SK-N-SH (cell line): ENCODE data around the gene SIX6. TPM values are rescaled to one million over a fixed set of nuclear protein-coding genes. Genes with fewer than 3 reads are reported as not detected.

Experiments
- CTCF ChIA-PET: fragments of 300-600, 350-600 bp; formaldehyde crosslinking; extraction: SDS; loops from one replicate; lab custom pipeline; 2021; lab: Yijun Ruan, JAX
- POLR2A ChIA-PET: fragments of 350-600 bp; sonication (Branson Sonifier 250); formaldehyde crosslinking; extraction: SDS; loops from one replicate; lab custom pipeline; 2020; ENCODE audit warnings: antibody characterized with exemption, inconsistent platforms; lab: Yijun Ruan, JAX
- DNase-seq: peaks from one replicate; pipeline ENCODE4 v3.0.0; 2012
- H2AFZ ChIP-seq: fragments of 200-600 bp; sonication (generic); 2 replicates; pipeline ENCODE4 v1.8.1; 2016; ENCODE audit warnings: antibody characterized with exemption, mild to moderate bottlenecking, low read depth
- H3F3A ChIP-seq: fragments of 200-600 bp; sonication (generic); replicated peaks from 2 replicates; pipeline ENCODE3; 2016; ENCODE audit warnings: antibody characterized with exemption, mild to moderate bottlenecking; ENCODE audit not compliant: insufficient read depth
- H3K27ac ChIP-seq, 2 experiments: fragments of 200-500 bp in 1 of 2; fragments of 200-600 bp in 1 of 2; sonication (Bioruptor generic) in 1 of 2; sonication (generic), shearing (Covaris generic) in 1 of 2; 2 replicates each; pipeline versions ENCODE4 v1.5.1 to v1.6.1; 2014 to 2016; ENCODE audit warnings: low read depth in 2 of 2, inconsistent platforms in 1 of 2, low read length in 1 of 2, mild to moderate bottlenecking in 1 of 2, mixed read lengths in 1 of 2
- H3K27me3 ChIP-seq: fragments of 200-600 bp; sonication (generic), shearing (Covaris generic); 2 replicates; pipeline ENCODE4 v1.6.1; 2016; ENCODE audit warnings: mixed run types; ENCODE audit not compliant: insufficient read depth
- H3K36me3 ChIP-seq, 2 experiments: fragments of 200-500 bp in 1 of 2; fragments of 200-600 bp in 1 of 2; sonication (Bioruptor generic) in 1 of 2; sonication (generic) in 1 of 2; replicated peaks in 1 of 2; 2 replicates each; pipeline versions ENCODE3 to v1.5.1; 2014 to 2016; ENCODE audit warnings: low read length in 1 of 2, mild to moderate bottlenecking in 1 of 2; ENCODE audit not compliant: insufficient read depth in 2 of 2, control insufficient read depth in 1 of 2
- H3K4me1 ChIP-seq, 2 experiments: fragments of 200-500 bp in 1 of 2; fragments of 200-600 bp in 1 of 2; sonication (Bioruptor generic) in 1 of 2; sonication (generic), shearing (Covaris generic) in 1 of 2; 2 replicates each; pipeline versions ENCODE4 v1.5.1 to v1.6.1; 2014 to 2016; ENCODE audit warnings: low read depth in 1 of 2, low read length in 1 of 2, mixed run types in 1 of 2; ENCODE audit not compliant: insufficient read depth in 2 of 2, control insufficient read depth in 1 of 2
- H3K4me2 ChIP-seq: fragments of 200-600 bp; sonication (generic), shearing (Covaris generic); 2 replicates; pipeline ENCODE4 v1.6.1; 2017; ENCODE audit warnings: mixed run types
- H3K4me3 ChIP-seq, 2 experiments: fragments of 200-500 bp in 1 of 2; fragments of 200-600 bp in 1 of 2; sonication (Bioruptor generic) in 1 of 2; sonication (generic), shearing (Covaris generic) in 1 of 2; 2 replicates each; pipeline versions ENCODE4 v1.5.1 to v1.8.1; 2014 to 2016; ENCODE audit warnings: low read depth in 2 of 2, inconsistent platforms in 1 of 2, low read length in 1 of 2, mild to moderate bottlenecking in 1 of 2, mixed read lengths in 1 of 2, moderate library complexity in 1 of 2
- H3K79me2 ChIP-seq: fragments of 200-600 bp; sonication (generic); 2 replicates; pipeline ENCODE4 v1.8.1; 2017; ENCODE audit warnings: mild to moderate bottlenecking; ENCODE audit not compliant: insufficient read depth
- H3K9ac ChIP-seq: fragments of 200-600 bp; sonication (generic); 2 replicates; pipeline ENCODE4 v1.6.1; 2017; ENCODE audit warnings: mixed run types
- H3K9me2 ChIP-seq: fragments of 200-600 bp; sonication (generic); 2 replicates; pipeline ENCODE4 v1.6.1; 2017; ENCODE audit warnings: mixed run types
- H3K9me3 ChIP-seq: fragments of 200-600 bp; sonication (generic); 2 replicates; pipeline ENCODE4 v1.6.1; 2017; ENCODE audit warnings: mixed run types, mild to moderate bottlenecking, moderate library complexity
- H4K20me1 ChIP-seq: fragments of 200-600 bp; sonication (generic); 2 replicates; pipeline ENCODE4 v1.6.1; 2017; ENCODE audit warnings: mild to moderate bottlenecking, mixed run types; ENCODE audit not compliant: insufficient read depth
- CHD2 ChIP-seq: fragments of 150-350 bp; IDR thresholded peaks from 2 replicates; pipeline ENCODE4 v1.6.1; 2018; ENCODE audit warnings: low read length; ENCODE audit not compliant: partially characterized antibody
- CTCF ChIP-seq: fragments of 200-600 bp; sonication (generic); IDR thresholded peaks from 2 replicates; pipeline ENCODE4 v1.6.1; 2017; ENCODE audit warnings: antibody characterized with exemption, mild to moderate bottlenecking, moderate library complexity
- ELF1 ChIP-seq: IDR thresholded peaks from 2 replicates; pipeline ENCODE4 v1.4.0; 2012
- EP300 ChIP-seq, 2 experiments: IDR thresholded peaks; 2 replicates each; pipeline versions ENCODE4 v1.4.0 to v1.6.1; 2012; ENCODE audit warnings: borderline replicate concordance in 1 of 2, low read depth in 1 of 2, low read length in 1 of 2
- EZH2phosphoT487 ChIP-seq: fragments of 200-600 bp; sonication (generic); IDR thresholded peaks from 2 replicates; pipeline ENCODE4 v1.6.1; 2017; ENCODE audit warnings: low read depth, mixed run types, mild to moderate bottlenecking, antibody characterized with exemption, moderate library complexity, borderline replicate concordance
- FOSL2 ChIP-seq: IDR thresholded peaks from 2 replicates; pipeline ENCODE4 v1.4.0; 2012; ENCODE audit warnings: low read depth, mild to moderate bottlenecking, moderate library complexity, borderline replicate concordance
- FOXM1 ChIP-seq: IDR thresholded peaks from 2 replicates; pipeline ENCODE4 v1.4.0; 2012; ENCODE audit warnings: low read depth, mild to moderate bottlenecking
- MAX ChIP-seq: IDR thresholded peaks from 2 replicates; pipeline ENCODE4 v1.4.0; 2012; ENCODE audit warnings: low read depth
- MEF2A ChIP-seq: IDR thresholded peaks from 2 replicates; pipeline ENCODE4 v1.4.0; 2012; ENCODE audit warnings: low read depth, borderline replicate concordance
- MXI1 ChIP-seq: IDR thresholded peaks from 2 replicates; pipeline ENCODE4 v1.6.1; 2012; ENCODE audit warnings: mild to moderate bottlenecking, low read depth, low read length, improper control_type of control experiment
- NFIC ChIP-seq: IDR thresholded peaks from 2 replicates; pipeline ENCODE4 v1.4.0; 2012; ENCODE audit warnings: borderline replicate concordance
- RCOR1 ChIP-seq: fragments of 150-350 bp; IDR thresholded peaks from 2 replicates; pipeline ENCODE4 v1.6.1; 2017; ENCODE audit warnings: antibody characterized with exemption, low read length
- REST ChIP-seq: IDR thresholded peaks from 2 replicates; pipeline ENCODE4 v1.6.1; 2012; ENCODE audit warnings: mild to moderate bottlenecking, low read depth, low read length, moderate library complexity
- RFX5 ChIP-seq: IDR thresholded peaks from 2 replicates; pipeline ENCODE4 v1.6.1; 2012; ENCODE audit warnings: mild to moderate bottlenecking, improper control_type of control experiment, low read length
- USF2 ChIP-seq: fragments of 150-350 bp; IDR thresholded peaks from 2 replicates; pipeline ENCODE4 v1.6.1; 2017; ENCODE audit warnings: antibody characterized with exemption, low read length, low read depth, borderline replicate concordance
- YY1 ChIP-seq: IDR thresholded peaks from 2 replicates; pipeline ENCODE4 v1.4.0; 2012; ENCODE audit warnings: low read depth, mild to moderate bottlenecking
- ZBTB33 ChIP-seq: IDR thresholded peaks from 2 replicates; pipeline ENCODE4 v1.4.0; 2012; ENCODE audit warnings: low read depth, borderline replicate concordance
- WGBS: methylation state at CpG from one replicate; pipeline ENCODE4 v1.1.6; 2017; ENCODE audit warnings: low lambda C conversion rate; 5-methylcytosine and 5-hydroxymethylcytosine counted together
- polyA plus RNA-seq, 3 experiments: library from polyadenylated mRNA; depleted of rRNA; stranded (reverse); fragments of >200 nt; gene quantifications; 2 replicates each; pipeline ENCODE4 v1.2.3, GENCODE V29; 2012

Gene SIX6
- polyA plus RNA-seq, 1 of the 3 experiments (the other 2 are of a cell fraction) = not detected

GRCh38 chr14:60502541-60502940 is 6.4 kb upstream of the SIX6 start:
- TF ChIP-seq MEF2A (no peak), RCOR1 (no peak), USF2 (no peak)
- TF ChIP-seq, all 33 proteins: peak for 0
- peaks cover 28% of the 10 kb centered on the region for H3K27me3 ChIP-seq
- CTCF ChIA-PET = interaction anchor here (1.1 to 2.8 kb wide), 4 partner anchors 11 to 171 kb away, joined by 3 to 8 read pairs (median 4); no protein-coding TSS in a partner anchor

GRCh38 chr14:60505448-60505847 is 3.5 kb upstream of the SIX6 start:
- Histone ChIP-seq H4K20me1 (no peaks in the 10 kb centered on the region), H3K4me3 (no peak overlapping the region), H3K9me2 (no peaks in the 10 kb centered on the region), H3K4me2 (no peak overlapping the region), H3F3A (no peaks in the 10 kb centered on the region), H3K27me3 (peaks cover 58% of the 10 kb centered on the region), H2AFZ (no peak overlapping the region), H3K27ac (no peak overlapping the region), H3K9me3 (no peaks in the 10 kb centered on the region), H3K79me2 (no peaks in the 10 kb centered on the region), H3K9ac (no peak overlapping the region), H3K36me3 (no peaks in the 10 kb centered on the region), H3K4me1 (peaks cover 3 to 17% of the 10 kb centered on the region in 2 experiments; a peak in 1 of 4 replicates)
- 56% methylated on average over 2 of the region's 2 CpGs for WGBS
- no peak for DNase-seq
- CTCF ChIA-PET = interaction anchor here (0.6 to 1.0 kb wide), 3 partner anchors 11 to 748 kb away, joined by 3 read pairs; no protein-coding TSS in a partner anchor
- POLR2A ChIA-PET = no interaction called here
- TF ChIP-seq FOSL2 (no peak), MXI1 (no peak), CTCF (no peak), MAX (no peak), NFIC (no peak), RFX5 (no peak), REST (no peak), YY1 (no peak), FOXM1 (no peak), USF2 (no peak), RCOR1 (no peak), ELF1 (no peak), EP300 (IDR thresholded peaks at IDR 0.05; ENCODE audit: borderline replicate concordance in 1 of 2, low read depth in 1 of 2, low read length in 1 of 2) (no peak), CHD2 (no peak), EZH2phosphoT487 (no peak), ZBTB33 (no peak), MEF2A (no peak)

More at GRCh38 chr14:60502541-60502940, 6.4 kb upstream of the SIX6 start:
- no peaks in the 10 kb centered on the region for H4K20me1 ChIP-seq
- no peaks in the 10 kb centered on the region for H3K9me3 ChIP-seq
- H3K9me2 ChIP-seq = no peaks in the 10 kb centered on the region
- H2AFZ ChIP-seq = no peak overlapping the region
- DNase-seq = no peak
- no peaks in the 10 kb centered on the region; a peak in 1 of 4 replicates for H3K4me1 ChIP-seq
- H3K9ac ChIP-seq = no peak overlapping the region
- H3K27ac ChIP-seq = no peak overlapping the region
- no peaks in the 10 kb centered on the region for H3K36me3 ChIP-seq
- POLR2A ChIA-PET = no interaction called here
- no peaks in the 10 kb centered on the region for H3F3A ChIP-seq
- no peak overlapping the region for H3K4me2 ChIP-seq
- H3K79me2 ChIP-seq = no peaks in the 10 kb centered on the region
- no peak overlapping the region for H3K4me3 ChIP-seq
